Measurements from ENCODE around the gene TRIM60.
"Not testable (repeated sequence)": the region's sequence is repeated elsewhere in the genome, so short reads cannot be mapped to it uniquely, and the experiment has no call there.

Gene TRIM60

DNA sequence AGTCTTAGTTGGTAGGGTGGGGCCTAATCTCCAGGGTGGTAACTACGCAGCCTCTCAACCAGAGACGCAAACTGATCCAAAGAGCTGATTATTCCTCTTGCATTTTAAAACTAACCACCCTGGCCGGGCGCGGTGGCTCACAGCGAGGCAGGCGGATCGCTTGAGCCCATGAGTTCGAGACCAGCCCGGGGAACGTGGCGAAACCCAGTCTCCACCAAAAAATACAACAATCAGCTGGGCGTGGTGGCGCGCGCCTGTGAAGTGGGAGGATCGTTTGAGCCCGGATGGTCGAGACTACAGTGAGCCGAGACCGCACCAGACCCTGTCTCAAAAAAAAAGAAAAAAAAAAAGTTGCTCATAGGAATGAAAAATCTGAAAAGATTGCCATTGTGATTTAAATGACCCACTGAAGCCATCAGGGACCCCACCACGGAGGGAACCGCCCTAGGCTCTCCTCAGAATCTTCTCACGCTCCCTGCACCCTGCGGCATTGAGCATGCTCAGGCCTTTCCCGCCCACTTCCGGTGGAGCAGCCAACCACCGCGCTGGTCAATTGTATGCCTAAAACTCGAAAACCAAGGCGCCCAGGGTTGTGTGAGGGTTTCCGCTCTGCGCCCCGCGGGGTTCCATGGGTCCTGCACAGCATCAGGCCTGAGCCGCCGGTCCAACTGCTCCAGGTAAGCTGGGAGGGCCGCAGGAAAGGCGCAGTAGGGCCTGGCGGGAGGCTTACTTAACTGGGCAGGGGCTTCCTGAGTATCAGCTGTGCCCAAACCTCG, at the start of gene TRIM60:
TSS of gene TRIM60 (plus strand) at position 564 of the 776 bp plus-strand sequence. CDS start 8,074 bp downstream, outside the sequence.
- no peak for DNase-seq (ENCODE audit: low read depth)

DNA sequence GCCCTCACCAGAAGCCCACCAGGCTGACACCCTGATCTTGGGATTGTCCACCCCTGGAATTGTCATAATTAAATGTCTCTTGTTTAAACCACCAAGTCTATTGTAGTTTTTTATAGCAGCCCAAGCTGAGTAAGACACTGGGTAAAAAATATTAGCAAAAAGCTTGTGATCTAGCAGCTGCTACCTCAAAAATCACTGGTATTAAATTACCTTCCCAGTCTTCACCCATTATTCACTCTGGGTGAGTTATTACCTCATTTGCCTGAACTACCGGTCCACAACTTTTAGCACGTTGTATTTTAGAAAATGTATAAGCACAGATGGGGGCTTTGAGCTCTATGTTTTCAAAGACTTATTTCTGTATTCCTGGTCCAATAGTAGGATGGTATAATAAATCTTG, 42.3 kb upstream of the TRIM60 start:
- DNase-seq (ENCODE audit: low read depth), result no peak

DNA sequence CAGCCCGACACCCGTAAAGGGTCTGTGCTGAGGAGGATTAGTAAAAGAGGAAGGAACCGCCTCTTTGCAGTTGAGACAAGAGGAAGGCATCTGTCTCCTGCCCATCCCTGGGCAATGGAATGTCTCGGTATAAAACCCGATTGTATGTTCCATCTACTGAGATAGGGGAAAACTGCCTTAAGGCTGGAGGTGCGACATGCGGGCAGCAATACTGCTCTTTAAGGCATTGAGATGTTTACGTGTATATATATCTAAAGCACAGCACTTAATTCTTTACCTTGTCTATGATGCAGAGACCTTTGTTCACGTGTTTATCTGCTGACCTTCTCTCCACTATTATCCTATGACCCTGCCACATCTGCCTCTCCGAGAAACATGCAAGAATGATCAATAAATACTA, 41.0 kb upstream of the TRIM60 start:
- DNase-seq (ENCODE audit: low read depth), result not testable (repeated sequence)

DNA sequence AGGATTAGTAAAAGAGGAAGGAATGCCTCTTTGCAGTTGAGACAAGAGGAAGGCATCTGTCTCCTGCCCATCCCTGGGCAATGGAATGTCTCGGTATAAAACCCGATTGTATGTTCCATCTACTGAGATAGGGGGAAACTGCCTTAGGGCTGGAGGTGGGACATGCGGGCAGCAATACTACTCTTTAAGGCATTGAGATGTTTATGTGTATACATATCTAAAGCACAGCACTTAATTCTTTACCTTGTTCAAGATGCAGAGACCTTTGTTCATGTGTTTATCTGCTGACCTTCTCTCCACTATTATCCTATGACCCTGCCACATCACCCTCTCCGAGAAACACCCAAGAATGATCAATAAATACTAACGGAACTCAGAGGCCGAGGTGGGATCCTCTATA, 35.7 kb upstream of the TRIM60 start:
- not testable (repeated sequence) for DNase-seq (ENCODE audit: low read depth)

DNA sequence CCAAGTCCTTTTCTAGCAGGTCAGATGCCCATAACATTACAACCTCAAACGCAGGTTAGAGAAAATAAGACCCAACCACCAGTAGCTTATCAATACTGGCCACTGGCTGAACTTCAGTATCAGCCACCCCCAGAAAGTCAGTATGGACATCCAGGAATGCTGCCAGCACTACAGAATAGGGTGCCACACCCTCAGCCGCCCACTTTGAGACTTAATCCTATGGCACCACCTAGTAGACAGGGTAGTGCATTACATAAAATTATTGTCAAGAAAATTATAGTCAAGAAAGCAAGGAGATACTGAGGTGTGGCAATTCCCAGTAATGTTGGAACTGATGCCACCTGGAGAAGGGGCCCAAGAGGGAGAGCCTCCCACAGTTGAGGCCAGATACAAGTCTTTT, 34.5 kb upstream of the TRIM60 start:
- DNase-seq (ENCODE audit: low read depth), result no peak

DNA sequence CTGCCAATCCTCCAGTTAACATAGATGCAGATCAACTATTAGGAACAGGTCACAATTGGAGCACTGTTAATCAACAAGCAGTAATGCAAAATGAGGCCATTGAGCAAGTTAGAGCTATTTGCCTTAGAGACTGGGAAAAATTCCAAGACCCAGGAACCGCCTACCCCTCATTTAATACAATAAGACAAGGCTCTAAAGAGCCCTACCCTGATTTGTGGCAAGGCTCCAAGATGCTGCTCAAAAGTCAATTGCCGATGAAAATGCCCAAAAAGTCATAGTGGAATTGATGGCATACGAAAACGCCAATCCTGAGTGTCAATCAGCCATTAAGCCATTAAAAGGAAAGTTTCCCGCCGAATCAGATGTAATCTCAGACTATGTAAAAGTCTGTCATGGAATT, 33.9 kb upstream of the TRIM60 start:
- DNase-seq (ENCODE audit: low read depth), result no peak

DNA sequence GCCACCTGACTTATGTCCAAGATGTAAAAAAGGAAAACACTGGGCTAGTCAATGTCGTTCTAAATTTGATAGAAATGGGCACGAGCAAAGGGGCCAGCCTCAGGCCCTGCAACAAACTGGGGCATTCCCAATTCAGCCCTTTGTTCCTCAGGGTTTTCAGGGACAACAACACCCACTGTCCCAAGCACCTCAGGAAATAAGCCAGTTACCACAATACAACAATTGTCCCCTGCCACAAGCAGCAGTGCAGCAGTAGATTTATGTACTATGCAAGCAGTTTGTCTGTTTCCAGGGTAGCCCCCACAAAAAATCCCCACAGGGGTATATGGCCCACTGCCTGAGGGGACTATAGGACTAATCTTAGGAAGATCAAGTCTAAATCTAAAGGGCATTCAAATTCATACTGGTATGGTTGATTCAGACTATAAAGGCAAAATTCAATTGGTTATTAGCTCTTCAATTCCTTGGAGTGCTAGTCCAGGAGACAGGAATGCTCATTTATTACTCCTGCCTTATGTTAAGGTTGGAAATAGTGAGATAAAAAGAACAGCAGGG, 33.2 kb upstream of the TRIM60 start:
- not testable (repeated sequence) for DNase-seq (ENCODE audit: low read depth)

GRCh38 chr4:165001957-165002356, 29.8 kb upstream of the TRIM60 start:
- not testable (repeated sequence) for DNase-seq (ENCODE audit: low read depth)

GRCh38 chr4:165005352-165005925, 26.4 kb upstream of the TRIM60 start:
- no peak for DNase-seq (ENCODE audit: low read depth)

- no peak for DNase-seq (ENCODE audit: low read depth)
Observed at GRCh38 chr4:165006456-165006855, 25.3 kb upstream of the TRIM60 start.

- no peak for DNase-seq (ENCODE audit: low read depth)
Observed at GRCh38 chr4:165006886-165007285, 24.9 kb upstream of the TRIM60 start.

GRCh38 chr4:165009493-165010227, 22.1 kb upstream of the TRIM60 start:
- no peak for DNase-seq (ENCODE audit: low read depth)

GRCh38 chr4:165010487-165010886, 21.3 kb upstream of the TRIM60 start:
- DNase-seq (ENCODE audit: low read depth), result no peak

DNA sequence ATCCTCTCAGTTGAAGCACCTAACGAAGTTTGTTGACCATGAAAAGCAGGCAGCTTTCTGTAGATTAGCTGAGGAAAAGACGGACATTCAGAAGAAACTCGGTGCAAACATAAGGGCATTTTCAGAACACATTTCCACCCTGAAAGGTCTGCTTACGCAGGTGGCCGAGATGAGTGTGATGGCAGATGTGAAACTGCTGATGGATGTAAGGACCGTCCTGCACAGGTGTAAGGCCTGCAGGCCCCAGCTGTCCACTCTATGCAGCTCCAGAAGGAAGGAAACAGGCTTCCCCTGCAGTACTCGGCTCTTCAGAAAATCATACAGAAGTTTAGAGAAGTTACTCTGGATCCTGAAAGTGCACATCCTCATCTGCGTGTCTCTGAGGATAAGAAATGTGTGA, 20.8 kb upstream of the TRIM60 start:
- no peak for DNase-seq (ENCODE audit: low read depth)

- DNase-seq (ENCODE audit: low read depth), result no peak
Observed at GRCh38 chr4:165011403-165011802, 20.4 kb upstream of the TRIM60 start.

GRCh38 chr4:165013691-165014090, 18.1 kb upstream of the TRIM60 start:
- no peak for DNase-seq (ENCODE audit: low read depth)

- DNase-seq (ENCODE audit: low read depth), result no peak
Observed at GRCh38 chr4:165016971-165017370, 14.8 kb upstream of the TRIM60 start.

- not testable (repeated sequence) for DNase-seq (ENCODE audit: low read depth)
Observed at GRCh38 chr4:165019995-165020394, 11.8 kb upstream of the TRIM60 start.

DNA sequence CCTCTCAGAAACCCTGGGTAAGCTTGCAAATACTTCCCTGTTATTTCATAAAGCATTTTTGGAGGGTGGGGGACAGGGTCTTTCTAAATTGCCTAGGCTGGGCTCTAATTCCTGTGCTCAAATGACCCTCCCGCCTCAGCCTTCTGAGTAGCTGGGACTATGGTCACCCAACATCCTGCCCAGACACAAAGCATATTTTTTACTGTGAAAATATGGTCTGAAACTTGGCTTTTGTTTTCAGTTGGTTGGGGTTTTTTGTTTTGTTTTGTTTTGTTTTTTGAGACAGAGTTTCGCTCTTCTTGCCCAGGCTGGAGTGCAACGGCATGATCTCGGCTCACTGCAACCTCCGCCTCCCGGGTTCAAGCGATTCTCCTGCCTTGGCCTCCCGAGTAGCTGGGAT, 6.0 kb upstream of the TRIM60 start:
- not testable (repeated sequence) for DNase-seq (ENCODE audit: low read depth)

GRCh38 chr4:165027762-165028402, 3.9 kb upstream of the TRIM60 start:
- DNase-seq (ENCODE audit: low read depth), result no peak

GRCh38 chr4:165048170-165048569, 16.4 kb downstream of the TRIM60 start:
- no peak for DNase-seq (ENCODE audit: low read depth)

GRCh38 chr4:165052627-165053026, 20.8 kb downstream of the TRIM60 start:
- no peak for DNase-seq (ENCODE audit: low read depth)

Data from activated T-cell treated with anti-CD3 and anti-CD28 coated beads for 24 hours (primary cell).